ENCODE measurements around the gene PRDM12. TPM values are rescaled to one million over a fixed set of nuclear protein-coding genes. Genes with fewer than 3 reads are reported as not detected.

The PRDM12 gene
- total and polyA plus RNA-seq, 2 donors (not counting 1 experiment from before 2014, with no cell fraction given), result not detected

- Histone ChIP-seq H2AFZ (ENCODE audit: low read length) (no peak overlapping the region), H3K4me1 (ENCODE audit: control insufficient read depth, extremely low read depth, insufficient read depth, low read length) (peaks cover 7% of the 10 kb centered on the region), H3K9ac (ENCODE audit: insufficient read depth, low read length) (no peak overlapping the region), H3K79me2 (ENCODE audit: control insufficient read depth, insufficient read depth, low read length) (peaks cover 21% of the 10 kb centered on the region), H3K9me3 (ENCODE audit: control insufficient read depth, insufficient read depth, low read depth, low read length) (no peaks in the 10 kb centered on the region), H4K20me1 (ENCODE audit: control insufficient read depth, extremely low read depth, insufficient read depth, low read length) (no peaks in the 10 kb centered on the region), H3K4me3 (replicated peaks in 1 of 4; ENCODE audit: control extremely low read depth in 1 of 4, insufficient read depth in 1 of 4, low read depth in 3 of 4, low read length in 4 of 4) (no peak overlapping the region), H3K4me2 (ENCODE audit: extremely low read depth, insufficient read depth, low read length) (no peak overlapping the region), H3K27me3 (ENCODE audit: control insufficient read depth, insufficient read depth, low read length) (no peaks in the 10 kb centered on the region), H3K27ac (ENCODE audit: insufficient read depth, low read length) (no peak overlapping the region), H3K36me3 (ENCODE audit: control insufficient read depth, insufficient read depth, low read length) (no peaks in the 10 kb centered on the region)
- DNase-seq (ENCODE audit: low read depth in 2 of 2), result no peak
- TF ChIP-seq EZH2 (IDR thresholded peaks at IDR 0.05; ENCODE audit: low read length, missing control alignments), result no peak
- no peak for TF ChIP-seq CTCF (conservative IDR thresholded peaks at IDR 0.05 in 1 of 2, IDR thresholded peaks at IDR 0.05 in 1 of 2; ENCODE audit: low read depth in 1 of 2, low read length in 2 of 2)
Measured at GRCh38 chr9:130731355-130731754, 67.0 kb downstream of the PRDM12 start.

GRCh38 chr9:130732136-130732535 lies 67.7 kb downstream of the PRDM12 start:
- Histone ChIP-seq H3K79me2 (ENCODE audit: control insufficient read depth, insufficient read depth, low read length) (peaks cover 21% of the 10 kb centered on the region), H3K9me3 (ENCODE audit: control insufficient read depth, insufficient read depth, low read depth, low read length) (no peaks in the 10 kb centered on the region), H4K20me1 (ENCODE audit: control insufficient read depth, extremely low read depth, insufficient read depth, low read length) (no peaks in the 10 kb centered on the region), H3K9ac (ENCODE audit: insufficient read depth, low read length) (no peak overlapping the region), H3K4me3 (replicated peaks in 1 of 4; ENCODE audit: control extremely low read depth in 1 of 4, insufficient read depth in 1 of 4, low read depth in 3 of 4, low read length in 4 of 4) (no peak overlapping the region), H3K36me3 (ENCODE audit: control insufficient read depth, insufficient read depth, low read length) (no peaks in the 10 kb centered on the region), H2AFZ (ENCODE audit: low read length) (no peak overlapping the region), H3K4me1 (ENCODE audit: control insufficient read depth, extremely low read depth, insufficient read depth, low read length) (peaks cover 7% of the 10 kb centered on the region), H3K4me2 (ENCODE audit: extremely low read depth, insufficient read depth, low read length) (no peak overlapping the region), H3K27me3 (ENCODE audit: control insufficient read depth, insufficient read depth, low read length) (no peaks in the 10 kb centered on the region), H3K27ac (ENCODE audit: insufficient read depth, low read length) (no peak overlapping the region)
- DNase-seq (ENCODE audit: low read depth in 2 of 2), result peak; percentile 16 to 18
- TF ChIP-seq CTCF (conservative IDR thresholded peaks at IDR 0.05 in 1 of 2, IDR thresholded peaks at IDR 0.05 in 1 of 2; ENCODE audit: low read depth in 1 of 2, low read length in 2 of 2), result peak in 1 of 2 donors; percentile 27
- TF ChIP-seq EZH2 (IDR thresholded peaks at IDR 0.05; ENCODE audit: low read length, missing control alignments), result no peak

Other genes starting within 250 kb of the PRDM12 start
- 223 and 276 TPM in 2 replicates for gene ASS1, start 219.6 kb upstream of the PRDM12 start, total RNA-seq
- gene ASS1, start 219.6 kb upstream of the PRDM12 start, polyA plus RNA-seq, result 44.7 and 65.0 TPM in 2 replicates
- gene FUBP3, start 85.0 kb upstream of the PRDM12 start, total RNA-seq, result 33.6 and 36.2 TPM in 2 replicates
- gene FUBP3, start 85.0 kb upstream of the PRDM12 start, polyA plus RNA-seq, result 35.7 and 43.2 TPM in 2 replicates
- 22.0 and 27.7 TPM in 2 replicates for gene EXOSC2, start 29.2 kb downstream of the PRDM12 start, total RNA-seq
- 29.6 and 46.1 TPM in 2 replicates for gene EXOSC2, start 29.2 kb downstream of the PRDM12 start, polyA plus RNA-seq
- 47.8 and 65.4 TPM in 2 replicates for gene ABL1, start 170.7 kb downstream of the PRDM12 start, total RNA-seq
- 44.3 and 46.6 TPM in 2 replicates for gene ABL1, start 170.7 kb downstream of the PRDM12 start, polyA plus RNA-seq
- not detected in 2 replicates for gene QRFP, start 232.2 kb downstream of the PRDM12 start, total RNA-seq
- not detected in 2 replicates for gene QRFP, start 232.2 kb downstream of the PRDM12 start, polyA plus RNA-seq